G401.6 (cell line): ENCODE measurements around the gene TMEM198.

Experiments
- FAIRE-seq: peaks from 2 replicates; lab custom pipeline; 2012; peaks lifted over from hg19 to GRCh38; lab: Jason Lieb, UNC

Gene TMEM198

GRCh38 chr2:219578811-219579613 lies 35.2 kb downstream of the TMEM198 start:
- FAIRE-seq, result no peak

DNA sequence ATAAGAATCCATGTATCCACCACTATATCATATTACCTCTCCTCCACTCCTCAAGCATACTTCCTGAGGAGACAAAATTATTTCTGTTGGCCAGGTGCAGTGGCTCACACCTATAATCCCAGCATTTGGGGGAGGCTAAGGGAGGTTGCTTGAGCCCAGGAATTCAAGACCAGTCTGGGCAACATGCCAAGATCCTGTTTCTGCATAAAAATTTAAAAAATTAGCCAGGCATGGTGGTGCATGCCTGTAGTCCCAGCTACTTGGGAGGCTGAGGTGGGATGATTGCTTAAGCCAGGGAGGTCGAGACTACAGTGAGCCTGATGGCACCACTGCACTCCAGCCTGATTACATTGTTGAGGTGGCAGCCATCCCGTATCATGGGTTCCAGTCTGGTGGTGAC lies 37.5 kb downstream of the TMEM198 start:
- no peak for FAIRE-seq

DNA sequence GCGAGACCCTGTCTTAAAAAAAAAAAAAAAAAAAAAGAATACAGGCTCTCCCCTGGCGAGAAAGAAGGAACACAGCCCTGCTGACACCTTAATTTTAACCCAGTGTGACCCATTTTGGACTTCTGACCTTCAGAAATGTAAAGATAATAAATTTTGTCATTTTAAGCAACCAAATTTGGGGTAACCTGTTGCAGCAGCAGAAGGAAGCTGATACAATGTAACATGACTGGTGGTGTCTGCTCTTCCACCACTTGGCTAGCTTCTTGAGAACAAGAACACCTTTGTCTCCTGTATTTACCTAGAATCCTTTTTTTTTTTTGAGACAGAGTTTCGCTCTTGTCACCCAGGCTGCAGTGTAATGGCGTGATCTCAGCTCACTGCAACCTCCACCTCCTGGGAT lies 47.3 kb downstream of the TMEM198 start:
- FAIRE-seq, result no peak

- no peak for FAIRE-seq
These were observed 48.9 kb downstream of the TMEM198 start for GRCh38 chr2:219592736-219593135.

DNA sequence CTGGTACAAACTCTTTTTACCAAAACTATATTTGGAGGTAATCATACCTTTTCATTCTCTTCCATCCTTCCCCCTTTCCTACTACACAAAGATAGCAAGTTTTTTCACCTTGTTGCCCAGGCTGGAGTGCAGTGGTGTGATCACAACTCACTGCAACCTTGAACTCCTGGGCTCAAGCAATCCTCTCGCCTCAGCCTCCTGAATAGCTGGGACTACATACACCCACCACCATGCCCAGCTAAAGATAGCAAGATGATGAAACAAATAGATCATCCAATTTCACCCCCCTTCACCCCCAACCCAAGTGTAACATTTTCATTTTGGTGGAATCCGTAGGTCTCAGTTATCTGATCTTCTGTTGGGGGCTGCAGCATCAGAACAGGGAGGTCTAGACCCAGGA lies 49.3 kb downstream of the TMEM198 start:
- no peak for FAIRE-seq

GRCh38 chr2:219595256-219595655 lies 51.4 kb downstream of the TMEM198 start:
- FAIRE-seq, result no peak

DNA sequence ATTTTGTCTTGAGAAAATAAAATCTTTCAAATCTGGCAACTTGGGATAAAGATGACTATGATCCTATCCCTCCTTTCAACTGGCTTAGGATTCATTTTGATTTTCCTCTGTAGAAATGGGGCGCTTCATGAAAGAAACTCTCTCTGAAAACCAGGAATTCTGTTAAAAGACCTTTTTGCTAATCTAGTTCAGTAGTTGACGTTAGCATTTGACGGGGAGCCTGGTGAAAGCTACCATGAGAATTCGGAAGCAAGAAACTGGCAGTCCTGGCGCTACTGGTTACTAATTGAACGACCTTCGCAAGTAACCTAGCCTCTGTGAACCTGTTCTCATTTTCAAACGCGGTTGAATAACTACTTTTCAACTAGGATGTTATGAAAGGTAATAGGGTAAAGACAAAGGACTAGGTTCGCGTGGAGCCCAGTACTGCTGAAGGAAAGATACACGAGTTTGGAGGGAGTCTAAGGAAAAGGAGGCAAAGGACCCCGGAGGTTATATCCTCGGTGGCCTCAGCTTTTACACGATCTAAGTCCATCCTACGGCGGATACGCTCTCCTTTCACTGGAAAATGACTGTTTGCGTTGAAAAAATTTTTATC lies 53.2 kb downstream of the TMEM198 start:
- FAIRE-seq, result peak; percentile 56

GRCh38 chr2:219597552-219598307 lies 53.9 kb downstream of the TMEM198 start, which contains the start of gene STK11IP:
STK11IP (plus strand) TSS chr2:219597857; CDS start chr2:219598120, 263 bp downstream.
- FAIRE-seq, result peak; percentile 97

- FAIRE-seq, result no peak
These were observed 54.7 kb downstream of the TMEM198 start for GRCh38 chr2:219598308-219599078.
